Smooth muscle cell (in vitro differentiated cells): ENCODE results near the gene ZG16. TPM values are rescaled to one million over a fixed set of nuclear protein-coding genes. Genes with fewer than 3 reads are reported as not detected.
"Not testable (repeated sequence)": the region's sequence is repeated elsewhere in the genome, so short reads cannot be mapped to it uniquely, and the experiment has no call there.

Experiments
- DNase-seq: peaks from one replicate; lab custom pipeline; 2025; ENCODE audit not compliant: unreplicated experiment; lab: John Stamatoyannopoulos, UW
- H2AFZ ChIP-seq: fragments of 200-600 bp; sonication (generic); 2 replicates; pipeline ENCODE4 v1.6.0; 2016; ENCODE audit warnings: antibody characterized with exemption, low read depth, mild to moderate bottlenecking
- H3F3A ChIP-seq: fragments of 200-600 bp; sonication (generic); 2 replicates; pipeline ENCODE4 v1.6.0; 2017; ENCODE audit warnings: antibody characterized with exemption, low read depth
- H3K27ac ChIP-seq: fragments of 200-600 bp; sonication (generic); 2 replicates; pipeline ENCODE4 v1.5.1; 2016; ENCODE audit warnings: low read depth, mild to moderate bottlenecking
- H3K27me3 ChIP-seq: fragments of 200-600 bp; sonication (generic); 2 replicates; pipeline ENCODE4 v1.6.1; 2016; ENCODE audit warnings: low read depth, mild to moderate bottlenecking
- H3K36me3 ChIP-seq: fragments of 200-600 bp; sonication (generic); 2 replicates; pipeline ENCODE4 v1.5.1; 2016; ENCODE audit warnings: low read depth
- H3K4me1 ChIP-seq: fragments of 200-600 bp; sonication (generic); 2 replicates; pipeline ENCODE4 v1.5.1; 2016; ENCODE audit warnings: low read depth
- H3K4me2 ChIP-seq: fragments of 200-600 bp; sonication (generic); 2 replicates; pipeline ENCODE4 v1.6.0; 2016; ENCODE audit warnings: mild to moderate bottlenecking
- H3K4me3 ChIP-seq: fragments of 200-600 bp; sonication (generic); 2 replicates; pipeline ENCODE4 v1.5.1; 2016; ENCODE audit warnings: mild to moderate bottlenecking
- H3K79me2 ChIP-seq: fragments of 200-600 bp; sonication (generic); 2 replicates; pipeline ENCODE4 v1.6.0; 2016; ENCODE audit warnings: low read depth, mild to moderate bottlenecking
- H3K9ac ChIP-seq: fragments of 200-600 bp; sonication (generic); 2 replicates; pipeline ENCODE4 v1.6.0; 2016; ENCODE audit warnings: low read depth
- H3K9me3 ChIP-seq: fragments of 200-600 bp; sonication (generic); replicated peaks from 2 replicates; pipeline ENCODE4 v1.5.1; 2016; ENCODE audit warnings: low read depth
- H4K20me1 ChIP-seq: fragments of 200-600 bp; sonication (generic); 2 replicates; pipeline ENCODE4 v1.6.0; 2016; ENCODE audit warnings: low read depth
- WGBS: methylation state at CpG from one replicate; pipeline ENCODE4 v1.1.7; 2016; ENCODE audit warnings: low lambda C conversion rate; 5-methylcytosine and 5-hydroxymethylcytosine counted together
- polyA plus RNA-seq: library from polyadenylated mRNA; unstranded; fragments of >200 nt; fragmentation: Nextera tagmentation; extraction: Ambion mirVana; gene quantifications from 2 replicates; pipeline ENCODE4 v1.2.1, GENCODE V29; 2016
- total RNA-seq: library from RNA; depleted of rRNA; stranded (reverse); fragments of >200 nt; gene quantifications from 2 replicates; pipeline ENCODE4 v1.2.3, GENCODE V29; 2014
- TF ChIP-seq, protein P1 (sequence below): fragments of 200-600 bp; sonication (generic); IDR thresholded peaks from 2 replicates; pipeline ENCODE4 v1.5.1; 2017; ENCODE audit warnings: borderline replicate concordance, mild to moderate bottlenecking, antibody characterized with exemption; ENCODE audit not compliant: insufficient read depth, poor library complexity, severe bottlenecking

ZG16 gene
- total and polyA plus RNA-seq, 2 experiments from 2014 or later = not detected

DNA sequence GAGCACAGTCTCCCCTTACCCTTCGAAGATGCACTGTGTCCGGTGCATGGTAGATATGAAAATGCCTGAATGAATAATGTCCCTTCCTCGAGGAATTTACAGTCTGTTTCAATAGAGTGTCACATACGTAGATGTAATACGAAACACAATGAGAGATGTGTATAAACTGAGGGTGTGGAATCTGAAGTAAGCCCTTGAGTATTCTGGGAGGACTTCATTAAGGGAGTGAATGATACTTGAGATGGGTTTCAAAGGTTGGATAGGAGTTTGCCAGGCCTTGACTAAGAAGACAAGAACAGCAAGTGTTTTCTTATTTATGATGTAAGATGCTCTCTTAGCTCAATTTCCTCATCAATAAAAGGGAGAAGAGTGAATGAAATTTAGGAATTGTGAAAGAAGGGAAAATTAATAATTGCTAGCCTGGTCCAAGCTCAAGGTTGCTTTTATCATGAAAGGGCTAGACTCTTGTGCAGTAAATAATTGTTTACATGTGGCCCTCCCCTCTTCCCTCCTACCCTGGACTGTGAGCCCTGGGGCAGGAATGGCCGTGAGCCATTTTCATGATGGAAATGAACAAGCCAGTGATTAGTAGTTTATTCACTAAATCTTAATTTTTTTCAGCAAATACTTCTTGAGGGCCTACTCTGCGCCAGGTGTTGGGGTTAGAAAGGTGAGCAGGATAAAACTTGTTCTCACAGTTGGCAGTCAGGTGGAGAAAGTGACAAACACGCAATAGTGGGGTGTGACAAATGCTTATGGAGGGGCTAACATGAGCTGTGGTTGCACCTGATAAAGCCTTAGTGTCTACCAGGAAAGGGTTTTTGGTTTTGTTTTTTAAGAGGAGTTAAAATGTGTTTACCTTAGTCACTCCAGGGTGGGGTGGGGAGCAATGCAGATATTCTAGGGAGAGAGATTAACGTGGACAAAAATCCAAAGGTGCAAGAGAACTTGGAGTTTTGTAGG lies 14.1 kb downstream of the ZG16 start:
- Histone ChIP-seq H3K4me3 (peak overlapping the region; percentile 75), H3K9ac (no peak overlapping the region), H2AFZ (no peak overlapping the region), H3K27ac (no peak overlapping the region), H3K79me2 (peaks cover 51% of the 10 kb centered on the region), H3F3A (no peaks in the 10 kb centered on the region), H3K4me2 (peak overlapping the region; percentile 96), H3K4me1 (peaks cover 15% of the 10 kb centered on the region), H3K27me3 (no peaks in the 10 kb centered on the region), H3K9me3 (no peaks in the 10 kb centered on the region), H3K36me3 (no peaks in the 10 kb centered on the region), H4K20me1 (no peaks in the 10 kb centered on the region)
- no peak for DNase-seq
- TF ChIP-seq, protein P1, sequence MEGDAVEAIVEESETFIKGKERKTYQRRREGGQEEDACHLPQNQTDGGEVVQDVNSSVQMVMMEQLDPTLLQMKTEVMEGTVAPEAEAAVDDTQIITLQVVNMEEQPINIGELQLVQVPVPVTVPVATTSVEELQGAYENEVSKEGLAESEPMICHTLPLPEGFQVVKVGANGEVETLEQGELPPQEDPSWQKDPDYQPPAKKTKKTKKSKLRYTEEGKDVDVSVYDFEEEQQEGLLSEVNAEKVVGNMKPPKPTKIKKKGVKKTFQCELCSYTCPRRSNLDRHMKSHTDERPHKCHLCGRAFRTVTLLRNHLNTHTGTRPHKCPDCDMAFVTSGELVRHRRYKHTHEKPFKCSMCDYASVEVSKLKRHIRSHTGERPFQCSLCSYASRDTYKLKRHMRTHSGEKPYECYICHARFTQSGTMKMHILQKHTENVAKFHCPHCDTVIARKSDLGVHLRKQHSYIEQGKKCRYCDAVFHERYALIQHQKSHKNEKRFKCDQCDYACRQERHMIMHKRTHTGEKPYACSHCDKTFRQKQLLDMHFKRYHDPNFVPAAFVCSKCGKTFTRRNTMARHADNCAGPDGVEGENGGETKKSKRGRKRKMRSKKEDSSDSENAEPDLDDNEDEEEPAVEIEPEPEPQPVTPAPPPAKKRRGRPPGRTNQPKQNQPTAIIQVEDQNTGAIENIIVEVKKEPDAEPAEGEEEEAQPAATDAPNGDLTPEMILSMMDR = no peak
- 84% methylated on average over 9 of the region's 9 CpGs for WGBS

DNA sequence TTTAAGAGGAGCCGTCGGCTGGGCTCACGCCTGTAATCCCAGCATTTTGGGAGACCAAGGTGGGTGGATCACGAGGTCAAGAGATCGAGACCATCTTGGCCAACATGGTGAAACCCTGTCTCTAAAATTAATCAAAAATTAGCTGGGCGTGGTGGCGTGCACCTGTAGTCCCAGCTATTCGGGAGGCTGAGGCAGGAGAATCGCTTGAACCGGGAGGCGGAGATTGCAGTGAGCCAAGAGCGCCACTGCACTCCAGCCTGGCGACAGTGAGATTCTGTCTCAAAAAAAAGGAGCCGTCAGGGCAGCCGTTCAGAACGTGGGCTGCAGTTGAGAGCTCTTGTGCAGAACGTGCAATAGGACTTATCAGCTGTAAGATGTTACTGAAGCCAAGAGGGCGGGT lies 15.1 kb downstream of the ZG16 start:
- not testable (repeated sequence) for H3K4me2 ChIP-seq, H2AFZ ChIP-seq, H3K9ac ChIP-seq, H3K27me3 ChIP-seq, H3F3A ChIP-seq, H3K27ac ChIP-seq, H3K4me3 ChIP-seq, H3K9me3 ChIP-seq, H4K20me1 ChIP-seq, H3K36me3 ChIP-seq, DNase-seq
- H3K79me2 ChIP-seq = peaks cover 51% of the 10 kb centered on the region
- H3K4me1 ChIP-seq = peaks cover 15% of the 10 kb centered on the region
- 98% methylated on average over 18 of the region's 18 CpGs for WGBS

DNA sequence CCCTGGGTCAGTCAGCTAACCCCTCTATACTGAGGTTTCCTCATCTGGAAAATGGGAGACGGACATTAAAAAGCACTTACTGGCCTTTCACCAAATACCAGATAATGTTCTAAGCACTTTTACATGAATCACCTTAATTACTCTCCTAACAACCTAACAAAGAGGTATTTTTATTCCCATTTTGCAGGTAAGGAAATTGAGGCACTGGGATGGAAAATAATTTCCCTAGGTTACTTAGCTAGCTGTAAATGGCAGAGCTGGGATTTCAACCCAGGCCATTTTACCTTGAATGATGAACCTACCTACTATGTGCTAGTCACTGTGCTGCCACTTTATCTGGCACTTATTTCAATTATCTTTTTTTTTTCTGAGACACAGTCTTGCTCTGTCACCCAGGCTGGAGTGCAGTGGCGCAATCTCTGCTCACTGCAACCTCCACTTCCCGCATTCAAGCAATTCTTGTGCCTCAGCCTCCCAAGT lies 16.2 kb downstream of the ZG16 start:
- WGBS = 100% methylated on average over 3 of the region's 3 CpGs
- TF ChIP-seq, protein P1 = no peak
- DNase-seq = no peak
- H3K27me3 ChIP-seq = no peaks in the 10 kb centered on the region
- H3K36me3 ChIP-seq = no peaks in the 10 kb centered on the region
- no peak overlapping the region for H3K9ac ChIP-seq
- no peaks in the 10 kb centered on the region for H4K20me1 ChIP-seq
- H3K27ac ChIP-seq = no peak overlapping the region
- H3K4me3 ChIP-seq = no peak overlapping the region
- H3K9me3 ChIP-seq = no peaks in the 10 kb centered on the region
- peaks cover 15% of the 10 kb centered on the region for H3K4me1 ChIP-seq
- no peaks in the 10 kb centered on the region for H3F3A ChIP-seq
- peaks cover 51% of the 10 kb centered on the region for H3K79me2 ChIP-seq
- no peak overlapping the region for H2AFZ ChIP-seq
- H3K4me2 ChIP-seq = no peak overlapping the region

DNA sequence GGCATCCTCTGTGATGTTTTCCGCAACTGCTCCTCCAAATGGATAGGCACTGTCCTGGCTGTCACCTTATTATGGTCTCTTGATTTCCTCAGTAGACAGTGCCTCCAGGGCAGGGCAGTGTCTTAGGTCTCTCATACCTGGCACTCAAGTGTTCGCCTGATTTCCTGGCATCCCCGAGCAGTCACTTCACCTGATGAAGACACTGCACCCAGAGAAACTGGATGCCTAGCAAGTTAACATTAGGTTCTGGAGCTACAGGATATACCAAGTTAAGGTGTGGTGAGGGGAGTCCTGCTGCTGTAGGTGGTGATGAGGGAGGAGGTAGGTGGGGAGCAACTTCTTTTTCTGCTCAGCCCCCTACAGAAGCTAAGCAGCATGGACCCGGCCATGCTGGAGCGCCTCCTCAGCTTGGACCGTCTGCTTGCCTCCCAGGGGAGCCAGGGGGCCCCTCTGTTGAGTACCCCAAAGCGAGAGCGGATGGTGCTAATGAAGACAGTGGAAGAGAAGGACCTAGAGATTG lies 24.4 kb downstream of the ZG16 start:
- no peak overlapping the region for H2AFZ ChIP-seq
- no peak overlapping the region for H3K9ac ChIP-seq
- H4K20me1 ChIP-seq = no peaks in the 10 kb centered on the region
- H3K4me3 ChIP-seq = no peak overlapping the region
- H3K4me1 ChIP-seq = peaks cover 8% of the 10 kb centered on the region
- no peaks in the 10 kb centered on the region for H3K9me3 ChIP-seq
- no peaks in the 10 kb centered on the region for H3K79me2 ChIP-seq
- TF ChIP-seq, protein P1 = no peak
- H3K36me3 ChIP-seq = no peaks in the 10 kb centered on the region
- peaks cover 12% of the 10 kb centered on the region for H3F3A ChIP-seq
- no peak for DNase-seq
- no peak overlapping the region for H3K27ac ChIP-seq
- no peak overlapping the region for H3K4me2 ChIP-seq
- over 99% methylated on average over 8 of the region's 8 CpGs for WGBS
- no peaks in the 10 kb centered on the region for H3K27me3 ChIP-seq
